GM12891 (cell line): Measurements from ENCODE around the gene XPO4.

Experiments used
- PAX5 ChIP-seq: IDR thresholded peaks from 2 replicates; pipeline ENCODE4 v1.6.1; 2011; ENCODE audit warnings: low read length, moderate library complexity, mild to moderate bottlenecking; ENCODE audit not compliant: insufficient read depth, severe bottlenecking
- POLR2A ChIP-seq: IDR thresholded peaks from 2 replicates; pipeline ENCODE4 v1.6.1; 2011; ENCODE audit warnings: low read depth, low read length, control low read depth
- POLR2AphosphoS5 ChIP-seq: IDR thresholded peaks from 2 replicates; pipeline ENCODE4 v1.6.1; 2011; ENCODE audit warnings: low read depth, low read length, control low read depth
- SPI1 ChIP-seq: IDR thresholded peaks from 2 replicates; pipeline ENCODE4 v1.6.1; 2011; ENCODE audit warnings: low read depth, low read length, control low read depth
- TAF1 ChIP-seq: IDR thresholded peaks from 2 replicates; pipeline ENCODE4 v1.6.1; 2011; ENCODE audit warnings: low read depth, low read length, control low read depth

DNA sequence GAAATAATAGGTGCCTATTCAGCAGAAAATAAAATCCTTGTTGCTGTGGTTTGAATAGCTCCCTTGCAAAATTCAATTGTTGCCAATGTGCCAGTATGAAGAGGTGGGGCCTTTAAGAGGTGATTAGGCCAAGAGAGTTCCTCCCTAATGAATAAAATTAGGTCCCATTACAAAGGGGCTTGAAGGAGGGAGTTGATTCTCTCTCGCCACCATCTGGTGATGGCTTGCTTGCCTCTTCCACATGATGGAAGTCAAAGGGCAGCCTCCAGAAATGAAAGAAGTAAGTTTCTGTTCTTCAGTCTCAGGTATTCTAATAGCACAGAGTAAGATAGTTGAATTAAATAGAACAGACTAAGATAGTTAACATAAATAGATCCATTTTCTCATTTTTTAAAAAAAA is 125.8 kb downstream of the XPO4 start:
- no peak for TF ChIP-seq POLR2AphosphoS5
- TF ChIP-seq POLR2A, result no peak
- TF ChIP-seq TAF1, result no peak
- no peak for TF ChIP-seq PAX5
- TF ChIP-seq SPI1, result no peak
